ENCODE data around the gene DES. TPM values are rescaled to one million over a fixed set of nuclear protein-coding genes. Genes with fewer than 3 reads are reported as not detected.

DES gene
- total and polyA plus RNA-seq, 2 donors (not counting 1 experiment from before 2014, with no cell fraction given) = not detected

- no peaks in the 10 kb centered on the region for H3K9me3 ChIP-seq (ENCODE audit: control extremely low read depth in 1 of 3, control insufficient read depth in 2 of 3, insufficient read depth in 1 of 3, low read length in 2 of 3)
- TF ChIP-seq EZH2 (IDR thresholded peaks at IDR 0.05; ENCODE audit: borderline replicate concordance, insufficient read depth, low read depth, low read length, poor library complexity, severe bottlenecking) (no peak), CTCF (IDR thresholded peaks at IDR 0.05) (no peak)
- CTCF ChIA-PET = interaction anchor here (1.8 kb wide), 1 partner anchor 9 kb away, joined by 8 read pairs; no protein-coding TSS in a partner anchor
- intact Hi-C loops (cut with micrococcal nuclease) = no loop called here
- no peak overlapping the region for H2AFZ ChIP-seq (ENCODE audit: insufficient read depth, low read depth, low read length, poor library complexity, severe bottlenecking)
- no peak overlapping the region for H3K27ac Mint-ChIP-seq
- no peak overlapping the region for H3K4me3 Mint-ChIP-seq
- DNase-seq = no peak
- no peak overlapping the region for H3K9ac ChIP-seq (ENCODE audit: low read length)
- no peaks in the 10 kb centered on the region for H4K20me1 ChIP-seq (ENCODE audit: control insufficient read depth, insufficient read depth, low read length, poor library complexity, severe bottlenecking)
- no peaks in the 10 kb centered on the region for H3K9me3 Mint-ChIP-seq (ENCODE audit: insufficient read depth)
- H3K27ac ChIP-seq (ENCODE audit: low read length in 2 of 2) = no peak overlapping the region
- 92% methylated on average over 23 of the region's 28 CpGs for WGBS (ENCODE audit: insufficient coverage)
- H3K27me3 Mint-ChIP-seq = peaks cover 16% of the 10 kb centered on the region
- peaks cover 0 to 3% (median 0%) of the 10 kb centered on the region in 4 experiments for H3K27me3 ChIP-seq (replicated peaks in 1 of 4; ENCODE audit: control extremely low read depth in 1 of 4, control insufficient read depth in 3 of 4, insufficient read depth in 4 of 4, low read length in 3 of 4)
- H3K4me3 ChIP-seq (ENCODE audit: control extremely low read depth in 1 of 5, extremely low read depth in 1 of 5, insufficient read depth in 1 of 5, low read depth in 2 of 5, low read length in 4 of 5) = no peak overlapping the region
- no peaks in the 10 kb centered on the region for H3K4me1 ChIP-seq (ENCODE audit: control insufficient read depth in 2 of 2, insufficient read depth in 2 of 2, low read length in 2 of 2)
- no peaks in the 10 kb centered on the region for H3K79me2 ChIP-seq (ENCODE audit: control insufficient read depth, insufficient read depth, low read length)
- no peaks in the 10 kb centered on the region for H3K4me1 Mint-ChIP-seq
- POLR2A ChIA-PET = no interaction called here
- no peak overlapping the region for H3K4me2 ChIP-seq (replicated peaks; ENCODE audit: low read depth, low read length, poor library complexity, severe bottlenecking)
- H3K36me3 ChIP-seq (replicated peaks in 1 of 2; ENCODE audit: control extremely low read depth in 1 of 2, control insufficient read depth in 1 of 2, extremely low read depth in 1 of 2, insufficient read depth in 2 of 2, low read length in 1 of 2) = no peaks in the 10 kb centered on the region
- no peak for ATAC-seq (ENCODE audit: low read depth)
Measured at GRCh38 chr2:219466816-219467735, 48.9 kb downstream of the DES start.

GRCh38 chr2:219467736-219468075 lies 49.5 kb downstream of the DES start:
- H3K79me2 ChIP-seq (ENCODE audit: control insufficient read depth, insufficient read depth, low read length) = no peaks in the 10 kb centered on the region
- Mint-ChIP-seq H3K4me3 (no peak overlapping the region), H3K27me3 (peaks cover 16% of the 10 kb centered on the region), H3K4me1 (no peaks in the 10 kb centered on the region), H3K27ac (no peak overlapping the region), H3K9me3 (ENCODE audit: insufficient read depth) (no peaks in the 10 kb centered on the region)
- no peaks in the 10 kb centered on the region for H4K20me1 ChIP-seq (ENCODE audit: control insufficient read depth, insufficient read depth, low read length, poor library complexity, severe bottlenecking)
- no peak overlapping the region for H3K4me2 ChIP-seq (replicated peaks; ENCODE audit: low read depth, low read length, poor library complexity, severe bottlenecking)
- no peak for TF ChIP-seq EZH2 (IDR thresholded peaks at IDR 0.05; ENCODE audit: borderline replicate concordance, insufficient read depth, low read depth, low read length, poor library complexity, severe bottlenecking)
- TF ChIP-seq CTCF (IDR thresholded peaks at IDR 0.05) = no peak
- H3K27me3 ChIP-seq (replicated peaks in 1 of 4; ENCODE audit: control extremely low read depth in 1 of 4, control insufficient read depth in 3 of 4, insufficient read depth in 4 of 4, low read length in 3 of 4) = peaks cover 0 to 3% (median 0%) of the 10 kb centered on the region in 4 experiments
- H2AFZ ChIP-seq (ENCODE audit: insufficient read depth, low read depth, low read length, poor library complexity, severe bottlenecking) = no peak overlapping the region
- 75% methylated on average over 2 of the region's 2 CpGs for WGBS (ENCODE audit: insufficient coverage)
- H3K36me3 ChIP-seq (replicated peaks in 1 of 2; ENCODE audit: control extremely low read depth in 1 of 2, control insufficient read depth in 1 of 2, extremely low read depth in 1 of 2, insufficient read depth in 2 of 2, low read length in 1 of 2) = no peaks in the 10 kb centered on the region
- intact Hi-C loops (cut with micrococcal nuclease) = no loop called here
- ChIA-PET POLR2A (no interaction called here), CTCF (interaction anchor here (1.1 to 1.8 kb wide), 2 partner anchors 10 to 42 kb away, joined by 4 to 8 read pairs; no protein-coding TSS in a partner anchor)
- H3K27ac ChIP-seq (ENCODE audit: low read length in 2 of 2) = no peak overlapping the region
- H3K9ac ChIP-seq (ENCODE audit: low read length) = no peak overlapping the region
- no peaks in the 10 kb centered on the region for H3K9me3 ChIP-seq (ENCODE audit: control extremely low read depth in 1 of 3, control insufficient read depth in 2 of 3, insufficient read depth in 1 of 3, low read length in 2 of 3)
- no peak for ATAC-seq (ENCODE audit: low read depth)
- no peak for DNase-seq
- H3K4me3 ChIP-seq (ENCODE audit: control extremely low read depth in 1 of 5, extremely low read depth in 1 of 5, insufficient read depth in 1 of 5, low read depth in 2 of 5, low read length in 4 of 5) = no peak overlapping the region
- H3K4me1 ChIP-seq (ENCODE audit: control insufficient read depth in 2 of 2, insufficient read depth in 2 of 2, low read length in 2 of 2) = no peaks in the 10 kb centered on the region
